Gastroesophageal sphincter (tissue), 4 donors: Measurements from ENCODE around the gene GJA3. TPM values are rescaled to one million over a fixed set of nuclear protein-coding genes. Genes with fewer than 3 reads are reported as not detected.

Experiments
- ATAC-seq: fragments of 150-250 bp; one replicate; pipeline ENCODE4 v1.9.1; 2016; ENCODE audit warnings: mild to moderate bottlenecking, moderate library complexity
- H3K27ac ChIP-seq, 4 donors: fragments of 200-600 bp; sonication (generic) in 3 of 4; 1 replicate in 3 of 4; 2 replicates in 1 of 4; pipeline ENCODE4 v1.5.1; 2016 to 2019
- H3K27me3 ChIP-seq: fragments of 200-600 bp; sonication (generic); one replicate; pipeline ENCODE4 v1.5.1; 2019
- H3K36me3 ChIP-seq, 2 donors: fragments of 200-600 bp; sonication (generic); one replicate each; pipeline ENCODE4 v1.5.1; 2019; ENCODE audit warnings: control low read depth in 1 of 2
- H3K4me1 ChIP-seq, 3 donors: fragments of 200-600 bp; sonication (generic); 1 replicate in 2 of 3; 2 replicates in 1 of 3; pipeline ENCODE4 v1.5.1; 2016 to 2019; ENCODE audit warnings: control low read depth in 2 of 3
- H3K4me3 ChIP-seq, 2 donors: fragments of 200-600 bp; sonication (generic); one replicate each; pipeline ENCODE4 v1.5.1; 2019; ENCODE audit warnings: mild to moderate bottlenecking in 1 of 2, moderate library complexity in 1 of 2
- H3K9me3 ChIP-seq, 3 donors: fragments of 200-600 bp; sonication (generic); one replicate each; pipeline ENCODE4 v1.5.1; 2017 to 2019; ENCODE audit warnings: control low read depth in 2 of 3
- CTCF ChIP-seq, 4 experiments: fragments of 200-600 bp in 2 of 4; fragments of 450-650 bp in 2 of 4; sonication (generic) in 1 of 4; IDR thresholded peaks; one replicate each; pipeline ENCODE4 v1.5.1; 2017 to 2019; ENCODE audit warnings: antibody characterized with exemption in 4 of 4, mild to moderate bottlenecking in 2 of 4, moderate library complexity in 2 of 4
- EP300 ChIP-seq: sonication (generic); formaldehyde crosslinking; IDR thresholded peaks from one replicate; pipeline ENCODE4 v1.6.1; 2017; ENCODE audit warnings: antibody characterized with exemption, mild to moderate bottlenecking
- POLR2A ChIP-seq, 2 donors: fragments of 450-650 bp; IDR thresholded peaks; one replicate each; pipeline ENCODE4 v1.6.1; 2017; ENCODE audit warnings: antibody characterized with exemption in 2 of 2, mild to moderate bottlenecking in 2 of 2, moderate library complexity in 1 of 2
- POLR2AphosphoS5 ChIP-seq: sonication (generic); formaldehyde crosslinking; IDR thresholded peaks from one replicate; pipeline ENCODE4 v1.6.1; 2017; ENCODE audit warnings: antibody characterized with exemption
- WGBS, 2 donors: methylation state at CpG; one replicate each; pipeline ENCODE4 v1.1.5; 2018; ENCODE audit warnings: low coverage in 1 of 2; 5-methylcytosine and 5-hydroxymethylcytosine counted together
- total RNA-seq, 4 donors: library from RNA; depleted of rRNA; stranded (reverse); fragments of >200 nt; gene quantifications; one replicate each; pipeline ENCODE4 v1.1.0, GENCODE V29; 2016

The GJA3 gene
- total RNA-seq, 4 donors from 2014 or later = 0.04 to 0.07 TPM; not detected in 2

- WGBS, 2 donors = no CpG with 5 or more reads among the region's 9 CpGs
- Histone ChIP-seq H3K36me3 (no peaks in the 10 kb centered on the region), H3K27ac (no peak overlapping the region), H3K4me1 (no peaks in the 10 kb centered on the region), H3K27me3 (peaks cover 76% of the 10 kb centered on the region), H3K4me3 (no peak overlapping the region), H3K9me3 (no peaks in the 10 kb centered on the region)
- no peak for TF ChIP-seq POLR2A (IDR thresholded peaks at IDR 0.05)
- no peak for TF ChIP-seq POLR2AphosphoS5
- TF ChIP-seq EP300 = no peak
- no peak for TF ChIP-seq CTCF (IDR thresholded peaks at IDR 0.05)
- ATAC-seq = no peak
These were observed 10.3 kb downstream of the GJA3 start for GRCh38 chr13:20150561-20150960.

GRCh38 chr13:20149762-20150161, 11.1 kb downstream of the GJA3 start:
- no peaks in the 10 kb centered on the region for H3K4me1 ChIP-seq
- 17 to 52% methylated on average over 1 to 9 of the region's 9 CpGs for WGBS, 2 donors
- no peak overlapping the region for H3K27ac ChIP-seq
- H3K4me3 ChIP-seq = no peak overlapping the region
- no peaks in the 10 kb centered on the region for H3K9me3 ChIP-seq
- H3K36me3 ChIP-seq = no peaks in the 10 kb centered on the region
- H3K27me3 ChIP-seq = peaks cover 74% of the 10 kb centered on the region
- ATAC-seq = no peak
- no peak for TF ChIP-seq EP300
- TF ChIP-seq POLR2AphosphoS5 = no peak
- no peak for TF ChIP-seq POLR2A (IDR thresholded peaks at IDR 0.05)
- no peak for TF ChIP-seq CTCF (IDR thresholded peaks at IDR 0.05)

GRCh38 chr13:20148501-20149183, 12.2 kb downstream of the GJA3 start:
- WGBS, 2 donors = 89% methylated on average over 3 to 14 of the region's 16 CpGs
- no peak for ATAC-seq
- Histone ChIP-seq H3K27me3 (peaks cover 72% of the 10 kb centered on the region), H3K36me3 (no peaks in the 10 kb centered on the region), H3K4me1 (no peaks in the 10 kb centered on the region), H3K9me3 (no peaks in the 10 kb centered on the region), H3K27ac (no peak overlapping the region), H3K4me3 (no peak overlapping the region)
- TF ChIP-seq POLR2A (IDR thresholded peaks at IDR 0.05) (no peak), EP300 (no peak), POLR2AphosphoS5 (no peak), CTCF (IDR thresholded peaks at IDR 0.05) (no peak)

GRCh38 chr13:20146381-20146780, 14.5 kb downstream of the GJA3 start:
- WGBS, 2 donors = 100% methylated on average over 1 of the region's 1 CpG
- H3K27me3 ChIP-seq = peaks cover 83% of the 10 kb centered on the region

More at GRCh38 chr13:20146381-20146780, 14.5 kb downstream of the GJA3 start:
- no peak for ATAC-seq
- H3K4me3 ChIP-seq = no peak overlapping the region
- TF ChIP-seq POLR2A (IDR thresholded peaks at IDR 0.05) (no peak), EP300 (no peak), POLR2AphosphoS5 (no peak), CTCF (IDR thresholded peaks at IDR 0.05) (no peak)
- H3K9me3 ChIP-seq = no peaks in the 10 kb centered on the region
- H3K27ac ChIP-seq = no peak overlapping the region
- H3K4me1 ChIP-seq = peaks cover 0 to 9% (median 0%) of the 10 kb centered on the region in 3 donors
- no peaks in the 10 kb centered on the region for H3K36me3 ChIP-seq
